Nucleus accumbens (tissue), 56 donors: ENCODE results near the gene TAOK2.
"Not testable (repeated sequence)": the region's sequence is repeated elsewhere in the genome, so short reads cannot be mapped to it uniquely, and the experiment has no call there.

Experiments used
- DNase-seq, 56 donors: peaks; one replicate each; lab custom pipeline; 2025; lab: John Stamatoyannopoulos, UW

The TAOK2 gene

DNA sequence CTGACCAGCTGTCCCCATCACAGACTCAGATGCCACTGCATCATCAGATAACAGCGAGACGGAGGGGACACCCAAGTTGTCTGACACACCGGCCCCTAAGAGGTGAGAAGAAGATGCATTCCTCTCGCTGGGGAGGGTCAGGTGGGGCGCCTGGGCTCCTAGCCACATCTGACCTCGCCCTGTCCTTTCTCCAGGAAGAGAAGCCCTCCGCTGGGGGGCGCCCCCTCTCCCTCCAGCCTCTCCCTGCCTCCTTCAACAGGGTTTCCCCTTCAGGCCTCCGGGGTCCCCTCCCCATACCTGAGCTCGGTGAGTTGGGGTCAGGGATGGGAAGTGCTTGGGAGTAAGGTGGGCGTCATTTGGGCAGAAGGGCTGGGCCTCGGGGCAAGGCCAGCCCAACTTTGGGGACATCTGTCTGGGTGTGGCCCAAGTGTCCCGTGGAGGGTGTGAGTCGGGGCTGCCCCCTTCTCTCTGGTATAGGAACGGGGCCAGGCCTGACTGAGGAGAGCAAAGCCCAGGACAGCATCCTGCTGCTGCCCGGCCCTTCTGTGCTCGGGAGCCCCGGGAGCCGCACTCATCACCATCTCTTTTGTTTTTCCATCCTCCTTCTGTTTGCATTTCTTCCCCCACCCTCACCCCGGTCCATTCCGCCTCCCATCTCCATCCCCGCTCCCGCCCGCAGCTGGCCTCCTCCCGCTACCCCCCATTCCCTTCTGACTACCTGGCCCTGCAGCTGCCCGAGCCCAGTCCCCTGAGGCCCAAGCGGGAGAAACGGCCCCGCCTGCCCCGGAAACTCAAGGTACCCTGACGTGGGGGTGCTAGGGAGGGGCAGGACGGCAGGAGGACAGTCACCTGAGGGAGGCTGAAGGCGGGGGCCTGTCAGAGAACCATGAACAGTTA, 27.3 kb downstream of the TAOK2 start:
- no peak for DNase-seq

- no peak for DNase-seq
These were observed 29.1 kb downstream of the TAOK2 start for GRCh38 chr16:30002614-30003346.

DNA sequence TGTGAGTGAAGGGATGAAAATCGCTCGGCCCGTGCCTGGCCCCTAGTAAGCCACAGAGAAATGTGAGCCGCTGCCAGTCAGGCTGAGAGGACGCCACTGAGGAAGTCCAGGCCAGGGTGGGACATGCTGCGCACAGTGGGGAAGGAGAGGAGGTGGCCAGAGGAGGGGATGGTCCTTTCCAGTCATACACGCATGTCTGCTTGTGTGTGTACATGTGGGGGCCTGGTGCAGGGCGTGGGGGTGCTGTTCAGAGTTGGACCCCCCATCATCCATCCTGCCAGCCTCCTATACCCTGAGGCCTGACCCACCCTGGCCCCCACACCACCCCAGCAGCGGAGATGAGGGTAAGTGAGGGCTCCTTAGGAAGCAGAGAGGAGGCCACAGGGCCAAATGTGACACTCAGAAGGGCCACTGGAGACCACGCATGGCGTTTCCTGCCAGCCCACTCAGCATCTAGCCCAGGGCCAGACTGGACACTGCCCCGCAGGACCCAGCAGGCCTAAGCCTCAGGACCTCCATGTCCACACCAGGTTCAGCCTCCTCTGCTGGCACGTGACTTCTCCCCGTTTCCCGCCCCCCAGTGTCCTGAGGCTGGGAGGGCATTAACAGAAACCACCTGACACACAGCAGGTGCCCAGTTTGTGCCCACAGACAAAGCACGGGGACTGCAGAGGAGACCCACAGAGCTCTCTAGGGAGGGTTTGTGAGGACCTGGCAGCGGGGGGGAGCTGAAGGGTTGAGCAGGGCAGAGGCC, 30.2 kb downstream of the TAOK2 start:
- DNase-seq: no peak

DNA sequence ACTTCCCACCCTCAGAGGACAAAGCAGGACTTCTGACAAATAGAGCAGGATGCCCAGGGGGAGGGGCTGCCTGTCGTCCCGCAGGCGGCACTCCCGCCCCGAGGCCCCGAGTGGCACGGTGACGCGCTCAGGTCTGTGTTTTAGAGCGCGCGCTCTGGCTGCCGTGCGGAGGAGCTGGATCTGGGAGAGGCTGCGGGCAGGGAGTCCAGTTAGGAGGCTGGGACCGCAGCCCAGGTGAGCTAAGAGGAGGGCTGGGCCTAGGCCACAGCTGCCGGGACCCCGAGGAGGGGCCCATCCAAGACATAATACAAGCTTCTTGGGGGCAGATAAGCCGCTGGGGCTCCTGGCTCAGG, 30.7 kb downstream of the TAOK2 start:
- DNase-seq: no peak

- no peak for DNase-seq
These were observed 31.2 kb downstream of the TAOK2 start for GRCh38 chr16:30004811-30005242.

DNA sequence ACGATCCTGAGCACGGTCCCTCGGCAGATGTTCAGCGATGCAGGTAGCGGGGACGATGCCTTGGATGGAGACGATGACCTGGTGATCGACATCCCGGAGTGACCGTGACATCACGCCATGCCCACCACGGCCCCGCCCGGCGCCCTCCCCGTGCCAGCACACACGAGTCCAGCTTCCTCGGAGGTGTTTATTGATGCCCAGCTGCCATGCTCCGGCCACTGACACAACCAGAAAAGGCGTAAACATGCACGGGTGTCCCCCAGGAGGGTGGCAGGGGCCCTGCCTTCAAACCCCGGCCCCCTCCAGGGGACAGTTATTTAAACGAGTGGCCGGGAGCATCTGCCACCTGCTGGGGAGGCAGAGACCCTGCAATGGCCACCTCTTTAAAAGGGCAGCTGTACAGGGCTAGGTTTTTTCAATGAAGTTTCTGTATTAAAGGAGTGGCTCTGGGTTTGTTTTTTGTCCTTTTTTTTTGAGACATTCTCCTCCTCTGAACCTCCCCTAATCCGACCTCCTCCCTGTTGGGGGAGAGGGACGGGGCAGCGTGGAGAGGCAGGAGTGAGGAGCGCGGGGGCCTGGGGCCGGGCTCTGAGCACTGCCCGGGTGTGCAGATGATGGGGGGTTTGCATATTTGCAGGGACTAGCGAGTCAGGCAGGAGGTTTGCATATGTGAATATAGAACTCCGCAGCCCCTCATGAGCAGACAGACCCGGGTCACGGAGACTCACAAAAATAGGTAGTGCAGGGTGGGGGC, 31.9 kb downstream of the TAOK2 start:
- DNase-seq: peak in 8 of 56 donors; percentile 6 to 25 (median 12)

DNA sequence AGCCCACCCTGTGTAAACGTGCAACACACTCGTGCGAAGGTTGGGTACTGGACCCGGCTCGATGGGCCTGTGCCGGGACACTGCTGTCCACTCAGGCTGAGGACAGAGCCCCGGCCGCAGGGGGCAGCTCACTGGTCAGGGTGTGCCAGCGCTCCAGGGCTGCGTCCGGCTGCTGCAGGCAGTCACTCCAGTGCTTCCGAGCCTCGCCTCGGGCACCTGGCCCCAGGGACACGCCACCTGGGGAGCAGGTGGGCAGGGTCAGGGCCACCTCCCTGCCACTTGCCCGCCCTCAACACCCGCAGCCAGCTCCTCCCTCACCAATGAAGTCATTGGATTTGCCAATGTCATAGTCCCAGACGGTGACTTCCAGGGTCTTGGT, 32.4 kb downstream of the TAOK2 start:
- DNase-seq: no peak

GRCh38 chr16:30006659-30007377, 33.1 kb downstream of the TAOK2 start:
- DNase-seq: no peak

DNA sequence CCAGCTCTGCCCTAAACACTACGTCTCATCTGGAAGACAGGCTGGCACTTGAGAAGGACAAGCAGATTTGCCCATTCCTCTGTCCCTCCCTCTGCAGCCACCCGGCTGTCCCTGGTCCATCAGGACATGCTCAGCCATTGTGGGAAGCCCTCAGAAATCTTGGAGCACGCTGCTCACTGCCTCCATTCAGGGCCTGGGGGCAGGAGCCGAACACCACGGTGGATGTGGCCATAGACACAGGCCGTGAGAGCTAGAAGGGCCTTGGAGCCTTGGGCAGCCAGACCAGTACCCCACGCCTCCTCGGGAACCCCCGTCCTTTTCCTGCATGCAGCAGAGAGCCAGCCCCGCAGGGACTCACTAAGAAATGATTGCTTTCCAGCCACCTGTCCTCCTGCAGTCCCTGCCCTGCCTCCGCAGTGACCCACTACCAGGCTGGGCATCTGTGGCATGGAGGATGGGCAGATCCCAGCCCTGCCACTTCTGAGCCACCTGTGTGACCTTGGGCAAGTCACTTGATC, 33.8 kb downstream of the TAOK2 start:
- DNase-seq: no peak

DNA sequence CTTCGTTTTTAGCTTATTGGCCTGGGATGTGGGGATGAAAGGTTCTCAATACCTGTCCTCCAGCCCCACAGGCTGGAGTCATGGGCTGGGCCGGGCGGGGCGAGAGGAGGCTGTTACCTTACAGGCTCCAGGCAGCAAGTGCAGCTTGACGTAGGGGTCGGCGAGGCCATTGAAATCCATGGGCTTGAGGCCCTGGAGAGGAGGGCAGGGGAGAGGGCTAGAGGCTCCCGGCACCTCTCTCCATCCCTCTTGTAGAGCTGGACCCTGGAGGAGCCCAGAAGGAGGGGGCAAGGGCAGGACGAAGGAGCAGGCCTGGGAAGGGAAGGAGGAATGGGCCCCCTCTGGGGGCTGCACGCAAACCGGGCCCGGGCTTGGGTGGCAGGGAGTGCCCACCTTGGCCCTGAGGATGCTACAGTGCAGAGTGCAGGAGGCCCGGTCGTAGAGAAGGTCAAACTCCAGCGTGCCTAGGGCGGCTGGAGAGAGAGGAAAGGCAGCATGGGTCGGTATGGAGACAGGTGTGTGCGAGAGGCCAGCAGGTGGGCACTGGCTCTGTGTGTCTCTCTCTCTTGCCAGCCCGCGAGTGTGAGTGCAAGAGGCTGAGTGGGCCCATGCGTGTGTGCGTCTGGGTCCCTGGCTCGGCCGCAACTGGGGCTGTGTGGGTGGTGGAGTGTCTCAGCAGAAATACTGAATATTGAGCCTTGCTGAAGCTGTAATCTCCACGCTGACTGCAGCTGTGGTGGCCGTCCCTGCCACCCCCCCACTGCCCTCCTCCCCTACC, 35.6 kb downstream of the TAOK2 start:
- no peak for DNase-seq

DNA sequence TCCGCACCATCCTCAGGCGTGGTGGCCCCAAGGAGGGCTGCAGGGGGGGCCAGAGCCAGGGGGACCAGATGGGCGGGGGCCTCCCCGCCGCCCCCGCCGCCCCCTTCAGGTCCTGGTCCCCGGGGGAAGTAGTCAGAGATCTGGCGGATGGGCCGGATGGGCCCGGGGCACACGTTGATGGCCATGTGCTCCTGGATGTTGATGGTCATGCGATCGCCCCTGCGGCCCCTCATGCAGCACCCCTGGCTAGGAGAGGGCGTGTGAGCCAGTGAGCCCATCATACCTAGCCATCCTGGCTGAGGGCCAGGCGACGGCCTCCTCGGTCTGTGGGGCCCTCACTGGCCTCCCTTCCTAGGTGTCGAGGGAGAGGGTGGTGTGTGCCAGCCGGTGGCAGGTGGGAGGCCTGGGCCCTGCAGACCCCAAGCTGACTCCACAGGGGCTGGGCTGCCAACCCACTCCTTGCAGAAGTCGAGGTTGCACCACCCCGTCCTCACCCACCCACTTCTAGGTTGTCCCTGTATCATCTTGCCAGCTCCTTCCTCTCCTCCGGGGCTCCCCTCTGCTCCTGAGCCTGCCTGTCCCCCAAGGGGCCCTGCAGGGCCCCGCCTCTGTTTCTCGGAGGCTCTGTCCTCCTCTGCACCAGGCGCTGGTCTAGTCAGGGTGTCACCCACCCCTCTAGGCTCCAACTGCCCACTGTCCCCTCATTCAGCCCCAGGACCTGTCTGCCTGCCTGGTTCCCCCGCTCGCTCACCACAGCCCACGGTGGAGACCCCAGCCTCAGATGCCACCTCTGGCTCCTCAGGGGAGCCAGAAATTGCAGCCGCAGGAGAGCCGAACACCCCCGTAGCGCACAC, 36.5 kb downstream of the TAOK2 start:
- DNase-seq: peak in 1 of 56 donors; percentile 60

- DNase-seq: peak in 11 of 56 donors; percentile 15 to 72 (median 36)
These were observed 37.4 kb downstream of the TAOK2 start, which contains the start of gene DOC2A for GRCh38 chr16:30010844-30011713. Gene DOC2A (minus strand): TSS chr16:30011027. CDS start chr16:30010222, 805 bp downstream.

DNA sequence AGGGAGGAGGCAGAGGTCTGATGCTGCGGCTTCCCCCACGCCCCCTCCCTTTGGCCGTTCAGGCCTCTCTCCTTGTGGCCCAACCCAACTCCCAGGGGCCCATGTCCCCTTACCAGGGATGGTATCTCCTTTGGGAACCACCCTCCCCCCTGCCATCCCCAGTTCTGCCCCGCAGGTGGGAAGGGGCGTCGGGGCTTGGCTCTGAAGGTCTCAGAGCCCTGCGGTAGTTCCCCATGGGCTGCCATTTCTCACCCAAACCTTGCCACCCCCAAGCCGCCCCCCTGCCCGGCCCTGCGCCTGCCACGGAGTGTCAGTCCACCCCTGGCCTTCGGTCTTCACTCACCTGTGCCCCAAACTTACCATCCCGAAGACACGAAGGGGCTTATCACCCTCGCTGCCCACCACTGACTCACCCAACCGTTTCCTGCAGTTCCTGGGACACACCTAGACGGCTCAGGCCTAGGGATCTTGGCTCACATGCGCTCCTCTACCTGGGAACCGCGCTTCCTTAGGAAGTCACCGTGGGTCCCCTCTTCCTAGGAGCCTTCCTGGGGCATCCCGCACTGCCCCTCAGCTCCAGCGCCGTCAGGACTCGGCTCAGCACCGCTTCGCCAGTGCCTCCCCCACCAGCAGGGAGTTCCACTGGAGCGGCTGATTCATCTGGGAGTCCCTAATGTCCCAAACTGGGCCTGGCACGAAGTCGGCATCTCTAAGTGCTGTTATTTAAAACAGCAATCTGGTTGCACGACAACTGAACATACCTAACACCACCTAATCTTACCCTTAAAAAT, 38.2 kb downstream of the TAOK2 start:
- no peak for DNase-seq

GRCh38 chr16:30012598-30012997, 38.9 kb downstream of the TAOK2 start:
- not testable (repeated sequence) for DNase-seq

DNA sequence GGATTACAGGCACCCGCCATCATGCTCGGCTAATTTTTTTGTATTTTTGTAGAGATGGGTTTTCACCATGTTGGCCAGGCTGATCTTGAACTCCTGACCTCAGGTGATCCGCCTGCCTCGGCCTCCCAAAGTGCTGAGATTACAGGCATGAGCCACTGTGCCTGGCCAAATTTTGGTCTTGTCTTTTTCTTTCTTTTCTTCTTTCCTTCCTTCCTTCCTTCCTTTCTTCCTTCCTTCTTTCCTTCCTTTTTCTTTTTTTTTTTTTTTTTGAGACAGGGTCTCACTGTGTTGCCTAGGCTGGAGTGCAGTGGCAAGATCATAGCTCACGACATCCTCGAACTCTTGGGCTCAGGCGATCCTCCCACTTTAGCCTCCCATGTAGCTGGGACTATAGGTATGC, 41.8 kb downstream of the TAOK2 start:
- DNase-seq: not testable (repeated sequence)
